CD4-positive, alpha-beta T cell treated with Interleukin-6 for 4 hours (primary cell): ENCODE measurements around the gene ZBTB20.
"Not testable (repeated sequence)": the region's sequence is repeated elsewhere in the genome, so short reads cannot be mapped to it uniquely, and the experiment has no call there.

ENCODE experiments used
- DNase-seq: peaks from one replicate; pipeline ENCODE4 v3.0.0-alpha.2; 2020; ENCODE audit warnings: mixed read lengths

The ZBTB20 gene

DNA sequence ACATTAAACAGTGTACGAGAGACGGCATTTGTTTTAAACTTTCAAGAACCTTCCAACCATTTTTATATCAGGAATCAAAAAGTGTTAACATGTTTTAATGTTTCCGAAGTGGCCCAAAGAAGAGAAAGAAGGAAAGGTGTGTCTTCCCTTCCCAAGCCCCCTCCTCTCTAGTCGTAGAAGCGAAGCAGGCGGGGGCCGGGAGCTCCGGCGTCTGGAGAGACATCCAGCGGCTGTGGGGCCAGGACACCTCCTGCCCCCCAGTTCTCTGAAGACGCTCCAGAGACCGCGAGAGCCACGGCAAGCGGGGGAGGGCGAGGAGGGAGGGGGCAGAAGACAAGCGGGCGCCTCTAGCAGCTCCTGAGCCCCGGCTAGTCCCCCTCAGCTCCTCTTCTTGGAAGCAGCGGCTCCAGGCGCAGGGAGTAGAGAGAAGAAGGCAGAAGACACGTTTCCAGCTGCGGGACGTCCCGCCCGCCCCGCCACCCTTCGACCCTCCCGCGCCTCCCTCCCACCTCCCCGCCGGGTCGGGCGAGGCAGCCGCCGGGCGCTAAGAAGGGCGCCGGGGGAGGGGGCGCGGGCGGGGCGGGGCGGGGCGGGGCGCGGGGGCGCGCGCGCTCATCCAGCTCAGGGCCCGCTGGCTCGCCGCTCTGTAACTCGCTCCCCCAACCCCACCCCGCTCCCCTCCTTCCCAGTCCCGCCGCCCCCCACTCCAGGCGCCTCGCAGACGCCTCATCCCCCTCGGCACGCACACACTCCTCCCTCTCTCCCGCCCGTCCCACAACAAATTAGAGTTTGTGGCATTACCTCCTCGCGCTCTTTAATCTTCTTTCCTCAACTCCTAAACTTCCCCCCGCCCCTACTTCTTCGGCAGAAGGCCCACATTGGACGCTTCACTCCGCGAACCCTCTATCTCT is at the start of gene ZBTB20:
Gene ZBTB20 (minus strand): TSS at position 871 of the 911 bp plus-strand sequence.
- peak; percentile 80 for DNase-seq

DNA sequence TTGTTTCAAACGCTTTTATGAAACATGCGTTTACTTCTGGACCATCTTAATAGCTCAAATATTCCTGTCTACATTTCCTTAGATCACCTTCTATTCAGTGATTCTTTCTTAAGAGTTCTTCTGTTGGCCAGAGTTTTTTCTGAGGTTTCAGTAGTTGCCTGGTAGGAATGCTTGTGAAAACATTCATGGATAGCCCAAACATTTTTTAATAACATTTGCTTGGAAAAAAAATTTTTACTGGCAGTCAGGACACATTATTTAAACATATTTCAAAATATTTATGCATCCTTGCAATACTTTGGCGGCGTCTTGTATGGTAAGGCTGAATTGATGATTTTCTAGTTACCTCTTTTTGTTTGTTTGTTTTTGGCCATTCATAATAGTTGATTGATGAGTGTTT is 47.4 kb upstream of the ZBTB20 start:
- DNase-seq = no peak

DNA sequence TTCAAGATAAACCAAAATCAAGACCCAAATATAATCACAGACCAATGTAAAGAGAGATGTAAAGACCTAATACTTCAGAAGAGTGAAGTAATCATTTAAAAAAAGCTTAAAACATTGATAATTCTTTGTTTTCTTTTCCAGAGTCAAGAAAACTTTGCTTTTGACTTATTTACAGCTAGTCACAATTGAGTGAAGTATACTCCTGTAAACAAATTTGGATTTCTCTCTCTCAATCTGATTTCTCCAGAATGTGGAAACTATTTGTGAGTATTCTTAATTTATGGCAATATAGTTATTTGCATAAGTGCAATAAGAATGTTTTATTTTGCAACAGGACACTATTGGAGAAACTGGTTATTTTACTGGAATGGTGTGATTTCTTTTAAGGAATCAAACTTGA is 43.7 kb upstream of the ZBTB20 start:
- DNase-seq = no peak

DNA sequence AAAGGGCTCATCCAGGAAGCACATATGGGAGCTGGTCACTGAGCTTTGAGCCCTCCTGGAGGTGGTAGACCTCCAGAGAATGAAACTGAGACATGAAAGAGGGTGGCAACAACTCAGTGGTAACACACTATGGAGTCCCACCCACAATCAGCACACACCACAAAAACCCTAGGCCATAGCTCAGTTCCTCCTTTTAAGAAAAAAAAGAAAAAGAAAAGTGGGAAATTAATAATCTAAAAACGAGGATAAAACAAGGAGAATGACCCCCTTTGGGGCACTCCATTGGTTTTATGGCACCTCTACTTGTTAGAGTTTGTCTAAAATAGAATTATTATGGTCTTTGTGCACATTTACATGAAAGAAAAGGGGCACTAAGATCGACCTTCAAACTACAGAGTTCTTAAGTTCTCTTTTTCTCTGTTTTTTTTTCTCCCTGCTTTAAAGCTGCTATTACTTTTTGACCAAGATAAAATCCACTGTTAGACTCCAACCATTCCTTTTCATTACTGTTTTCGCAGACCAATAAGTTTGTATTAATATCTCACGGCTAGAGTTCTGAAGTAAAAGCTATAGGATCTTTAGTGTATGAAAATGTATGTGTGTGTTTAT is 40.2 kb upstream of the ZBTB20 start:
- no peak for DNase-seq

DNA sequence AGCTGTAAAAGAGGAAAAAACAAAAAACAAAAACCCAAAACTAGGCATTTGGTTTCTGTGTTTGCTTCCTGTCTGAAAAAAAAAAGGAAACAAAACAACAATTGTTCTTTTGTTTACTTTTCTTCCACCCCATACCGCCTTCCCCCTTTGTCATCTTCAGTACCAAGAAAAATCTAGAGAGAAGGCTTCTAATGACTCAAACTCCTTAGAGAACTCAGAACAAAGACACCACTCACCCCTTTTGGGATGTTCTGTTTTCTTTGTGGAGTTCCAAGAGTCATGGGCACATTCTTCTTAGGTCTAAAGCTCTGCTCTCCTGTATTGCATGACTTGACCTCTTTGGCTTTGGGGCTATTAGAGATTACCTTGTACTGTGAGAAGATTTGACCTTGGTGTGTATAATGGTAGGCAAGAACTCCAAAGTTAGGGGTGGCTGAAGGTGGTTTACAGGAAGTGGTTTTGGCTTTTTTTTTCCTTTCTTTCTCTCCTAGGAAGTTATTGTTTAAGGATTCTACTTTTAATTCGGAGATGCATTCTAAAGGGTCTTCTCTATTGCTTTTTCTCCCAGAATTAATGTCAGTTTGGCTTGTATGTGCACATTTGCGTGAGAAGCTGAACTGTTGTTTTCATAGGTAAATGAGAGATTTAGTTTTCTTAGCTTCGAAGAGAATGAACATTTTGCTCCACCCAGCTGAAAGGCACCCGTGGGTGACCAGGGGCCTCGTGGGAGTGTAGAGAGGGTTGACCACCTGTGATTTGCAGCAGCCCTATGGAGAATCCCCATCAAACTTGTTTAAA is 39.5 kb upstream of the ZBTB20 start:
- no peak for DNase-seq

DNA sequence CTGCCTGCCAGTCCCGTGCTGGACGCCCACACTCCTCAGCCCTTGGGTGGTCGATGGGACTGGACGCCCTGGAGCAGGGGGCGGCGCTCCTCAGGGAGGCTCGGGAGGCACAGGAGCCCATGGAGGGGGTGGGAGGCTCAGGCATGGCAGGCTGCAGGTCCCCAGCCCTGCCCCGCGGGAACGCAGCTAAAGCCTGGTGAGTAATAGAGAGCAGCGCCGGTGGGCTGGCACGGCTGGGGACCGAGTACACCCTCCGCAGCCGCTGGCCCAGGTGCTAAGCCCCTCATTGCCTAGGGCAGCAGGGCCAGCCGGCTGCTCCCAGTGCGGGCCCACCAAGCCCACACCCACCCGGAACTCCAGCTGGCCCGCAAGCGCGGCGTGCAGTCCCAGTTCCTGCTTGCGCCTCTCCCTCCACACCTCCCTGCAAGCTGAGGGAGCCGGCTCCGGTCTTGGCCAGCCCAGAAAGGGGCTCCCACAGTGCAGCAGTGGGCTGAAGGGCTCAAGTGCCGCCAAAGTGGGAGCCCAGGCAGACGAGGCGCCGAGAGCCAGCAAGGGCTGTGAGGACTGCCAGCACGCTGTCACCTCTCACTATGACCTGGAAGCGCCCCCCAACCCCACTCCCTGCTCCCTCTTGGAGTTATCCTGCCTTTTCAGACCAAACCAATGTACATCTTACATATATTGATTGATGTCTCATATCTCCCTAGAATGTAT is 37.9 kb upstream of the ZBTB20 start:
- DNase-seq = not testable (repeated sequence)

DNA sequence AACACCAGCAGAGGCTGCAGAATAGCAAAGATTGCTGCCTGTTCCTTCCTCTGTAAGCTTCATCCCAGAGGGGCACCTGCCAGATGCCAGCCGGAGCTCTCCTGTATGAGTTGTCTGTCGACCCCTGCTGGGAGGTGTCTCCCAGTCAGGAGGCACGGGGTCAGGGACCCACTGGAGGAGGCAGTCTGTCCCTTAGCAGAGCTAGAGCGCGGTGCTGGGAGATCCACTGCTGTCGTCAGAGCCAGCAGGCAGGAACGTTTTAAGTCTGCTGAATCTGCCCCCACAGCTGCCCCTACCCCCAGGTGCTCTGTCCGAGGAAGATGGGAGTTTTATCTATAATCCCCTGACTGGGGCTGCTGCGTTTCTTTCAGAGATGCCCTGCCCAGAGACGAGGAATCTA is 31.8 kb upstream of the ZBTB20 start:
- not testable (repeated sequence) for DNase-seq

DNA sequence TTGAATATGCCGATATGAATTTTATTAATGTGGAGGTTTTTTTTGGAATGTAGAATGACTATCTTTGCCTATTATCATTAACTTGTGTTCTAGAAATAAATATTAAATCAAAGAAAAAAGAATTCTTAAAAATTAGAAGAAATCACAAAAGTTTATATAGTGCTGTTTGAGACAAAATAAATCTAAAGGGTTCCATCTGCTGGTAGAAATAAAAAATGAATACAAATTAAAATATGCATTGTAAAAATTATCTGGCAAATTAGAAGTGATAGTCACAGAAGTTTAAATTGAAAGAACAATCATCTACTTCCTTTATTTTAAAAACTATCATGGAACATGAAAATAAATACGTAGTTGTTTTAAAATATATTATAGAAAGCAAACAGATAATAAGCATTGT is 22.7 kb upstream of the ZBTB20 start:
- DNase-seq = no peak

DNA sequence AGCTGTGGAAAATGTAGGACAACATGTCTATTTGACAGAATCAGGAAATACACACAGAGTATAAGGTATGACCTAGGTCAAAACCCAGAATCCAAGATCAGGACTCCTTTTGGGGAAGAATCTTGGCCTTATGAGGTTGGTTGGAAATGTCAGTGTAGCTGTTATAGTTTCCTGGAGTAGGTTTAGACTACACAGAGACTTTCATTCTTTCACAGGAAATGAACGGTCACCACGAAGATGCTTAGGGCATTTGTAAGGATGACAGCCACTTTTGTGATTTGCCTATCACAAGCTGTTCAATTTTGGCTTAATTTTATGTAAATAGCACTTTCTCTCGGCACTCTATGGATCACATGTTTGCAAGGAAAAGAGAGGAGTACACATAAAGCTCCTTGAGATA is 18.6 kb upstream of the ZBTB20 start:
- DNase-seq = peak; percentile 9

DNA sequence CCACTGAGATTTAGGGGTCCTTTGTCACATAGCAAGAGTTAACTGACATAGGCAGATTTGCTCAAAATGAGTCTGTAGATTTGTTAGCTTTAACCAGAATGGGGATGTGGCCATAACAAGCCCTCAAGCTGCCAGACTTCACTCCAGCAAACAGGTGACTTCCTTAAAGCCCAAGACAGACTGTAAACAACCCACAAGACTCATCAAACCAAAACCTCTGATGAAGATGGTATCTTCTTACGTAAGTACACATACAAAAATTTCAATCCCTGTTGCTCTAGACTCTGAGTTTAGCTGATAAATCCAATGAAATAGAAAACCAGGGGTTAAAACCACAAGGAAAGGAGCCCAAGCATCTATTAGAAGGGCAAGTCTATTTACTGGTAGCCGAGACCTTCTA is 18.2 kb upstream of the ZBTB20 start:
- DNase-seq = peak; percentile 44

DNA sequence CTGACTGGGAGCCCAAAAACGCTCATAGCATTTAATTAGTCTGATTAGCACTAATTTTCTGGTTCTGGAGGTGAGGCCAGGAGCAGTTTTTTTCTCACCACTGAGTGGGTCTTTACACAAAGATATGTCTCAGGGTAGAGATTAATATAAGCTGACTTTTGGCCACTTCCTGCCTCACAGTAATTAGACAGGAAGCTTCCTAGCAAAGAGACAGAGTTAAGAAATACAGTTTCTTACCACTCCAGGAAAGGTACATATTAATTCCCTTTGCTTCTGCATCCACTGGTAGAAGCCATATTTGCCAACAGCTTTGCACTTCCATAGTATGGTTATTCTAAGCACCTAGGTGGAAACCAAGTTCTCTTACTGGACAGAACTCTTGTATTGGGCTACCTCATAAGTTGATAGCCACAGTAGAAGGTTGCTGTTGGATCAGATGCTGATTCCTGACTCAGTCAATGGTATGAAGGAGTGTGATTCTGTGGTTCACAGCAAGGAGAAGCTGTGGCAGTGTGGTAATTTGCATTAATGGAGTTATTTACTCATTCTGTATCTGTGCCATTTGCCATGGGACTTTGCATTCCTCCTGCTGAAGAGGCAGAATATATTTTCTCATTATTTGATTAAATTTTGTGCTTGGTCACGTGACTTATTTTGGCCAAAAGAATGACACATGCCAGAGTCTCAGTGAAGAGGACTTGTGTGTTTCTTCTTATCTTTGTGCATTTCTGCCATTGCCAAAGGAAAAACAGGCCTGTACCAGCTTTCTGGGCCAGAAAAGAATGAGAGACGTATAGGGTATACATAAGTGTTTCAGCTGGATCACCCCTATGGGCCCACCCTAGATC is 17.5 kb upstream of the ZBTB20 start:
- peak; percentile 7 for DNase-seq

DNA sequence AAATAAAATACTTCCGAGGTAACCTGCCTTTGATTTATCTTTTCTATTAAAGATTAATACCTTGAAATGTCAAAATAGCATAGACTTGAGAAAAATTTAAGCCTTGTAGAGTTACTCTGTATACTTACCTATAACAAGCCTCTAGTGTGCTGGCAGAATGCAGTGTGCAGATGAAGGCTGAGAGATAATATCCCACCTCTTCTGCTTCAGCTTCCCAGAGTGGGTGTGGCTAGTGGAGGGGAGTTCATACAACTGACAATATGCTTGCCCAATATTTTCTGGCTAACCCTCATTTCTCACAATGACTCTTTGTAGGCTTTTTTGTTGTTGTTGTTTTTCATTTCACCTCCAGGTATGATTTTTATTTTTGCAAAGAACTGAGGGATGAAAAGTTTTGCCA is 15.7 kb upstream of the ZBTB20 start:
- DNase-seq = no peak

DNA sequence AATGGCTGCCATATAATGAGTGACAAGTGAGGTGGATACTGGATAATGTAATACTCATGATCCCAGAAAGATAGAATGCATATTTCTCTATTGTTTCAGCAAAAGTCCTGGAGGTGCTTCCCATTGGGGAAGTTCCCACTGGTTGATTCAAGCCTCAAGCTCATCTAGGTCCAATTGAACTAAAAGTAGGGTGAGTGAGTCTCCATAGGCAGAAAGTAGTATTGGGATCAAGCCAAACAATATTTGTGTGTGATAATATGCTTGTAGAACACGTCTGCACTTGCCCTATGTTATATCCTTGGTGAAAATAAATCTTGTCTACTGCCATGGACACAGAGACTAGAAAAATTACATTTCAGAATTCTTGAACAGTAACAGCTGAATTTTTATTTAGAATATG is 14.8 kb upstream of the ZBTB20 start:
- DNase-seq = no peak

DNA sequence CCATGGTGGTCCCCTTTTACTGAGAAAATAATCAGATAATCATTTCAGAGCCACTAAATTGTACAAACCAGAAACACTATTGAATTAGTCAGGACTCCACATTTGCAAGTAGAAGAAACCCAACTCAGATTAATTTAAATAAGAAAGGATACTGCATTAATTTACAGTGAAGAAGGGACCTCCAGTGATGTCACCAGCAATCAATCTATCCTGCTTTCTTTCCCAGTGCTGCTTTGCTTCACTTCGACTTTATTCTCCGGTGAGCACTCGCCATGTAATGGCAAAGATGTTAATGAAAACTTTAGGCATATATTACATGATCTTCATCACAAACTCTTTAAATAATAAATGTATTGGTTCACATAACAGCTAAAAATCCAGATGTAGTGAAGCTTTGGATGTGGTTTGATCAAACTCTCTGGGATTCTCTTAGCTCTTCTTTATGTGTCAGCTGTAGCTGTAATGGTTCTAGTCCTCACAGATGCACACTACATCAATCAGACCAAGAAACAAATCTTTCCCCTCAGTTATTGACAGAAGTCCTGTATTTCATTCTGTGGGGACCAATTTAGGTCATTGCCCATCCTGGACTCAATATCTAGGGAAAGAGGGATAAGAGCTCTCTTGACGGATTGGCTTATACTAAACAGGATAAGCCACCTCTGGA is 14.2 kb upstream of the ZBTB20 start:
- DNase-seq = no peak

DNA sequence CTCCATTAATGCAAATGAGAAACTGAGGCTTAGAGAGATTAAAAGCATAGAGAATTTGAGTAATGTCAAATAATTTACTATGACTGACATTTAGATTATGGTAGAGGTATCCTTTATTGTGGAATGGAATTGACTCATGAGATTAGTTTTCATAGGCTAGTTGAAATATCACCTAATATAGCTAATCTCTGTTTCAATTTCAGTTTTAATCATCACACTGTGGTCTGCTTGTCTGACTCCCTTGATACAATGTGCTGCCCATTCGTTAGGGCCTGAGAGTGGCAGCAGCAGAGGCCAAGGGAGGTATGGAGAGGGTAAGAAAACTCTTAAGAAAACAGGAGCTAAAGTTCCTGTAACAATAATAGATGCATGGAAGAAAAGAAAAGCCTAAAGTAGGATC is 13.2 kb upstream of the ZBTB20 start:
- no peak for DNase-seq

DNA sequence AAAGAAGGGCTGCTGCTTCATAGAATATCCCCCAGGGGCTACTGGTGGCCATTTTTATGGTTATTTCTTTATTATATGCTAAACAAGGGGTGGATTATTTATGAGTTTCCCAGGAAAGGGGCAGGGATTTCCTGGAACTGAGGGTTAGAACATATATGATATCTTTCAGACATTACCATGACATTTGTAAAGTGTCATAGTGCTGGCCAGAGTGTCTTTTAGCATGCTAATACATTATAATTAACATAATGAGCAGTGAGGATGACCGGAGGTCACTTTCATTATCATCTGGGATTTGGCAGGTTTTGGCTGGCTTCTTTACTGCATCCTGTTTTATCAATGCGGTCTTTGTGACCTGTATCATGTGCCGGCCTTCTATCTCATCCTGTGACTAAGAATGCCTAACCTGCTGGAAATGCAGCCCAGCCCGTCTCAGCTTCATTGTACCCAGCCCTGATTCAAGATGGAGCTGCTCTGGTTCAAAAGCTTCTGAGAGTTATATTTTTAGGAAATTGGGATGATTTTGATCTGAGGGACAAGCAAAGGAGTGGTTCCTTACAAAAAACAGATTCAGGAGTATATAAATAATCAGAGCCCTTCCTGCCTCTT is 9.1 kb upstream of the ZBTB20 start:
- no peak for DNase-seq

DNA sequence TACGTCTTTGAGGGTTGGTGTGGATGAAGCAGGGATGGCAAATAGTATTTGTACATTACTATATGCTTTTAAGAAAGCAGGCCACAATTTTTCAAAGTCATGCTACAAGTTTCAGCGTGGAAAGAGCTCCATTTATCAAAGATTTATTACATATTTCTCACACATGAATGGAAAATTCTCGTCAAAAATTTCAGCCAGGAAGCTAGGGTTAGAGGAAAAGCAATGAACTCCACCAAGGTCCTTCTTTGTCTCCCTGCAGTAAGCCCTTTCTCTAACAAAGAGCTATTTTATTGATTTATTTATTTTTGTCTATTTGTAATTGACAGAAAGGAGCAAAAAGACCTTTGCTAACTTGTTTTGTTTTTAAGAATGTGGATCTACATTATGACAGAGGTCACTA is 7.5 kb upstream of the ZBTB20 start:
- no peak for DNase-seq

DNA sequence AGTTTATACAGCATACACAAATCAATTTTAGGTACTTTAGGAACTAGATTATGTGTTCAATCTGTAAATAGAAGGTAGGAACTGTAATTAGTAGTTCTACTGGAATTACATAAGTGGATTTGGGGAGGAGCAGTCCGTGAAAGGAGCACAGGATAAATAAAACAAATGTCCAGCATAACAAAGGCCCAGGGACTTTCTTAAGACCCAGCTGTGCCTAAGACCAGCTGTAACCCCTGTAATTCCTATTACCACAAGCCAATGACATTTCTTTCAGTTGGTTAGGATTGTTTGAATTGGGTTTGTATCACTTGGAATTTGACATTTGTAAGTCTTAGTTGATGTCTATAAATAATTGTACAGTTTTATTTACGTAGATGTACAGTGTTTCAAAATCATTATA is 4.8 kb upstream of the ZBTB20 start:
- no peak for DNase-seq

DNA sequence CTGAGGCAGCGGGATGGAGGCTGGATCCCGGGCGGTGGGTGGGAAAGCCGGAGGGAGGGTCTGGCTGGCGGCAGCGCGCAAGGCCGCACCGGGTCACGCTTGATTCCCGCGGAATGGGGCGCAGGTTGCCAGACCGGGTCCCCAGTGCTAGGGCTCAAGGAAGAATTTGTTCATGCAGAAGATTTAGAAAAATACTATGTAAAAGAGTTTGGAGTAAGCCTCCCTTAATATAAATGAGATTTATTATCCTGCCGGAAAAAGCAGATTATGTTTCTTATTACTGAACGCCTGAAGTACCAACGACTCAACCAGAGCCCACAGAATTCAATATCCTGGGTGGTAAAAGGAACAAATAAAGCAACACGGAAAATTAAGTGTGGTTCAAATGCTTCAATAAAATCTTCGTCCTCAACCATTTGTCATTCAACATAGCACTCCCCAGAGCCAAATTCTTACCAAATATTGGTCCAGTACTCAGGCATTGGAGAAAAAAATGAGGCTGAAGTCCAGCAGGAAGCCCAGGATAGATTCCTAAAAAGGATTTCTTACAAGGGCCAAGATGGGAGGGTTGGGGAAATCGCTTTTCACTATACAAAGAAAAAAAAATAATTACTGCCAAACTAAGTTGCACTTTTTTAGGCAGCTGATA is 1.2 kb upstream of the ZBTB20 start:
- no peak for DNase-seq
